RWPE1 (cell line): ENCODE measurements around the gene ARRDC2.
A peak's percentile ranks its signal among the peaks of the same experiment; 100 is the strongest.

Experiments
- CTCF ChIA-PET: fragments of 350-600 bp; sonication (Branson Sonifier 250); formaldehyde crosslinking; extraction: SDS; loops from one replicate; lab custom pipeline; 2021; lab: Yijun Ruan, JAX
- POLR2A ChIA-PET: fragments of 400-600 bp; formaldehyde crosslinking; extraction: SDS; loops from one replicate; lab custom pipeline; 2020; ENCODE audit warnings: antibody characterized with exemption; ENCODE audit not compliant: low non-redundant PET; lab: Yijun Ruan, JAX
- DNase-seq: peaks from one replicate; pipeline ENCODE4 v3.0.0; 2012; ENCODE audit warnings: low spot score
- H3K27ac ChIP-seq: fragments of 450-650 bp; 2 replicates; pipeline ENCODE4 v1.5.1; 2017
- CTCF ChIP-seq: fragments of 450-650 bp; conservative IDR thresholded peaks from 2 replicates; pipeline ENCODE4 v1.5.1; 2017; ENCODE audit warnings: low read depth, mild to moderate bottlenecking

Gene ARRDC2

GRCh38 chr19:17988161-17988560 is 19.8 kb upstream of the ARRDC2 start:
- ChIA-PET POLR2A (interaction anchor here (0.6 kb wide), 1 partner anchor 37 kb away, joined by 5 read pairs; no protein-coding TSS in a partner anchor), CTCF (interaction anchor here (0.6 kb wide), 1 partner anchor 37 kb away, joined by 3 read pairs; no protein-coding TSS in a partner anchor)
- no peak for DNase-seq
- H3K27ac ChIP-seq, result no peak overlapping the region
- TF ChIP-seq CTCF, result no peak

GRCh38 chr19:17989425-17990094 is 18.4 kb upstream of the ARRDC2 start:
- POLR2A ChIA-PET, result no interaction called here

GRCh38 chr19:17993076-17993813 is 14.7 kb upstream of the ARRDC2 start:
- no peak for DNase-seq
- H3K27ac ChIP-seq, result no peak overlapping the region
- ChIA-PET POLR2A (no interaction called here), CTCF (interaction anchor here (6.1 kb wide), 1 partner anchor 54 kb away, joined by 71 read pairs; no protein-coding TSS in a partner anchor)
- no peak for TF ChIP-seq CTCF

More at GRCh38 chr19:17989425-17990094, 18.4 kb upstream of the ARRDC2 start:
- CTCF ChIA-PET, result interaction anchor here (0.6 kb wide), 1 partner anchor 1421 kb away, joined by 3 read pairs; no protein-coding TSS in a partner anchor
- no peak for DNase-seq
- no peak for TF ChIP-seq CTCF
- no peak overlapping the region for H3K27ac ChIP-seq

GRCh38 chr19:17996826-17997316 is 11.1 kb upstream of the ARRDC2 start:
- DNase-seq, result peak; percentile 82
- H3K27ac ChIP-seq, result peak overlapping the region; percentile 9; the same call in 1 of the 2 replicates
- peak; percentile 98 for TF ChIP-seq CTCF
- ChIA-PET CTCF (interaction anchor here (0.5 to 6.1 kb wide), 11 partner anchors 16 to 137 kb away, joined by 3 to 71 read pairs (median 6); partner anchors contain the start of gene RPL18A), POLR2A (no interaction called here)

- ChIA-PET CTCF (interaction anchor here (0.6 to 6.1 kb wide), 8 partner anchors 29 to 147 kb away, joined by 3 to 71 read pairs (median 5); partner anchors contain the start of genes CCDC124 and RPL18A), POLR2A (no interaction called here)
- DNase-seq, result no peak
- peak overlapping the region; percentile 42 for H3K27ac ChIP-seq
- peak; percentile 49 for TF ChIP-seq CTCF
These were observed 9.8 kb upstream of the ARRDC2 start for GRCh38 chr19:17997969-17998826.
